DMS114 treated with DMSO at 0.1 percent for 48 hours (cell line): ENCODE results near the gene FAU.
"Not testable (repeated sequence)": the region's sequence is repeated elsewhere in the genome, so short reads cannot be mapped to it uniquely, and the experiment has no call there.

Source experiments
- DNase-seq: peaks from one replicate; lab custom pipeline; 2025; ENCODE audit not compliant: unreplicated experiment; lab: John Stamatoyannopoulos, UW

Gene FAU

GRCh38 chr11:65121865-65122696 lies at the start of gene FAU, which contains the start of gene MRPL49:
TSS of gene FAU (minus strand) at chr11:65122134. CDS start at chr11:65121813, 321 bp downstream.
TSS of gene MRPL49 (plus strand) at chr11:65122321. CDS start at chr11:65122347, 26 bp downstream.
- peak; percentile 97 for DNase-seq

- DNase-seq = no peak
These were observed 48.2 kb upstream of the FAU start, which contains the start of gene SPDYC for GRCh38 chr11:65170058-65170534. TSS of gene SPDYC (plus strand) at chr11:65170233. CDS start at chr11:65171358, 1,125 bp downstream.

GRCh38 chr11:65169164-65169641 lies 47.3 kb upstream of the FAU start:
- DNase-seq = no peak

GRCh38 chr11:65167656-65168055 lies 45.7 kb upstream of the FAU start:
- no peak for DNase-seq

GRCh38 chr11:65166893-65167292 lies 45.0 kb upstream of the FAU start:
- DNase-seq = no peak

GRCh38 chr11:65165410-65166317 lies 43.7 kb upstream of the FAU start:
- DNase-seq = no peak

GRCh38 chr11:65163684-65164083 lies 41.8 kb upstream of the FAU start:
- DNase-seq = no peak

- DNase-seq = no peak
These were observed 38.7 kb upstream of the FAU start for GRCh38 chr11:65160643-65161042.

- DNase-seq = no peak
These were observed 37.1 kb upstream of the FAU start for GRCh38 chr11:65159012-65159411.

GRCh38 chr11:65157336-65157735 lies 35.4 kb upstream of the FAU start:
- no peak for DNase-seq

GRCh38 chr11:65156926-65157325 lies 35.0 kb upstream of the FAU start:
- DNase-seq = no peak

- no peak for DNase-seq
These were observed 34.3 kb upstream of the FAU start for GRCh38 chr11:65156256-65156655.

- no peak for DNase-seq
These were observed 30.2 kb upstream of the FAU start for GRCh38 chr11:65152122-65152521.

GRCh38 chr11:65151331-65151899 lies 29.5 kb upstream of the FAU start:
- no peak for DNase-seq

GRCh38 chr11:65150509-65151299 lies 28.8 kb upstream of the FAU start:
- DNase-seq = no peak

GRCh38 chr11:65150131-65150508 lies 28.2 kb upstream of the FAU start:
- not testable (repeated sequence) for DNase-seq

- DNase-seq = no peak
These were observed 26.7 kb upstream of the FAU start for GRCh38 chr11:65148657-65149056.

- DNase-seq = no peak
These were observed 25.6 kb upstream of the FAU start for GRCh38 chr11:65147352-65148075.

GRCh38 chr11:65141896-65142494 lies 20.1 kb upstream of the FAU start:
- DNase-seq = no peak
